ENCODE measurements around the gene DBT.

- TF ChIP-seq CTCF (conservative IDR thresholded peaks at IDR 0.05) (no peak), ZFX (IDR thresholded peaks at IDR 0.05) (no peak)
Observed at GRCh38 chr1:100296140-100296539, 46.5 kb upstream of the DBT start.
